H1 (cell line): ENCODE measurements around the gene PCID2. TPM values are rescaled to one million over a fixed set of nuclear protein-coding genes. Genes with fewer than 3 reads are reported as not detected.

Source experiments
- CTCF ChIA-PET: fragments of 300-600 bp; sonication (Branson Sonifier 250); formaldehyde crosslinking; loops from one replicate; lab custom pipeline; 2021; ENCODE audit not compliant: partially characterized antibody; lab: Charles Lee
- POLR2A ChIA-PET: fragments of 300-600 bp; sonication (Branson Sonifier 250); formaldehyde crosslinking; loops from one replicate; lab custom pipeline; 2021; ENCODE audit warnings: inconsistent platforms; ENCODE audit not compliant: partially characterized antibody; lab: Charles Lee
- DNase-seq, 2 experiments: peaks; one replicate each; pipeline versions ENCODE4 v3.0.0 to v3.0.0-alpha.2; 2010 to 2022; ENCODE audit warnings: low spot score in 2 of 2, low read depth in 1 of 2, mixed read lengths in 1 of 2
- FAIRE-seq: peaks from 2 replicates; lab custom pipeline; 2011; peaks lifted over from hg19 to GRCh38; lab: Jason Lieb, UNC
- H2AFZ ChIP-seq: 2 replicates; pipeline ENCODE4 v1.8.1; 2012; ENCODE audit warnings: low read length, inconsistent platforms
- H2AK5ac ChIP-seq: 2 replicates; pipeline ENCODE4 v1.6.1; 2013; ENCODE audit warnings: low read depth, low read length
- H2BK120ac ChIP-seq: replicated peaks from 2 replicates; pipeline ENCODE3; 2013; ENCODE audit warnings: low read depth, low read length, inconsistent platforms
- H2BK12ac ChIP-seq: 2 replicates; pipeline ENCODE4 v1.6.1; 2013; ENCODE audit warnings: low read depth, low read length
- H2BK15ac ChIP-seq: 2 replicates; pipeline ENCODE4 v1.6.1; 2013; ENCODE audit warnings: low read length
- H2BK20ac ChIP-seq: 2 replicates; pipeline ENCODE4 v1.6.1; 2013; ENCODE audit warnings: low read length
- H2BK5ac ChIP-seq: 2 replicates; pipeline ENCODE4 v1.6.1; 2013; ENCODE audit warnings: low read depth, low read length
- H3K14ac ChIP-seq: 2 replicates; pipeline ENCODE4 v1.6.1; 2013; ENCODE audit warnings: inconsistent platforms; ENCODE audit not compliant: insufficient read length
- H3K18ac ChIP-seq: 2 replicates; pipeline ENCODE4 v1.6.1; 2013; ENCODE audit warnings: low read length; ENCODE audit errors: extremely low read depth
- H3K23ac ChIP-seq: 2 replicates; pipeline ENCODE4 v1.6.1; 2013; ENCODE audit warnings: inconsistent platforms; ENCODE audit not compliant: insufficient read length
- H3K23me2 ChIP-seq: 2 replicates; pipeline ENCODE4 v1.6.1; 2013; ENCODE audit warnings: low read depth, low read length
- H3K27ac ChIP-seq: 2 replicates; pipeline ENCODE4 v1.6.1; 2011; ENCODE audit warnings: low read depth, low read length, inconsistent platforms
- H3K27me3 ChIP-seq, 4 experiments: replicated peaks in 1 of 4; 1 replicate in 1 of 4; 2 replicates in 3 of 4; pipeline versions ENCODE4 v1.6.1 to v1.8.1; 2011 to 2013; ENCODE audit warnings: low read length in 3 of 4, mild to moderate bottlenecking in 3 of 4, inconsistent platforms in 2 of 4, mixed read lengths in 2 of 4, moderate library complexity in 1 of 4; ENCODE audit not compliant: control insufficient read depth in 3 of 4, insufficient read depth in 3 of 4; ENCODE audit errors: extremely low read depth in 1 of 4
- H3K36me3 ChIP-seq, 4 experiments: 2 replicates each; pipeline versions ENCODE4 v1.6.1 to v1.8.1; 2011 to 2013; ENCODE audit warnings: mild to moderate bottlenecking in 4 of 4, low read length in 3 of 4, moderate library complexity in 2 of 4, control low read depth in 1 of 4, inconsistent platforms in 1 of 4; ENCODE audit not compliant: insufficient read depth in 4 of 4, control insufficient read depth in 2 of 4
- H3K4ac ChIP-seq: replicated peaks from 2 replicates; pipeline ENCODE3; 2013; ENCODE audit warnings: low read length, low read depth, mixed read lengths, inconsistent platforms; ENCODE audit not compliant: insufficient read length
- H3K4me1 ChIP-seq, 4 experiments: replicated peaks in 1 of 4; 1 replicate in 1 of 4; 2 replicates in 3 of 4; pipeline versions ENCODE4 v1.6.1 to v1.8.1; 2011 to 2013; ENCODE audit warnings: low read length in 3 of 4, inconsistent platforms in 2 of 4, mixed read lengths in 1 of 4; ENCODE audit not compliant: insufficient read depth in 4 of 4, control insufficient read depth in 3 of 4
- H3K4me2 ChIP-seq, 2 experiments: 2 replicates each; pipeline versions ENCODE4 v1.6.1 to v1.8.1; 2011 to 2013; ENCODE audit warnings: low read depth in 2 of 2, low read length in 2 of 2, control low read depth in 1 of 2, inconsistent platforms in 1 of 2, mild to moderate bottlenecking in 1 of 2; ENCODE audit not compliant: insufficient read depth in 1 of 2
- H3K4me3 ChIP-seq, 4 experiments: fragments of 200-600, 300-600 bp in 1 of 4; sonication (generic), shearing (Covaris generic), sonication (Bioruptor Twin) in 1 of 4; 2 replicates each; pipeline versions ENCODE4 v1.5.1 to v1.8.1; 2011 to 2016; ENCODE audit warnings: low read length in 4 of 4, low read depth in 3 of 4, control low read depth in 2 of 4, inconsistent platforms in 2 of 4, mild to moderate bottlenecking in 2 of 4, mixed read lengths in 1 of 4, moderate library complexity in 1 of 4; ENCODE audit not compliant: insufficient read depth in 2 of 4; ENCODE audit errors: extremely low read depth in 1 of 4
- H3K56ac ChIP-seq: replicated peaks from 2 replicates; pipeline ENCODE3; 2013; ENCODE audit warnings: low read depth, mild to moderate bottlenecking, mixed read lengths, low read length, inconsistent platforms; ENCODE audit not compliant: insufficient read length
- H3K79me1 ChIP-seq: 2 replicates; pipeline ENCODE4 v1.6.1; 2013; ENCODE audit warnings: low read depth, low read length, control low read depth
- H3K79me2 ChIP-seq, 2 experiments: 2 replicates each; pipeline versions ENCODE4 v1.6.1 to v1.8.1; 2012 to 2013; ENCODE audit warnings: low read length in 2 of 2, mild to moderate bottlenecking in 2 of 2, inconsistent platforms in 1 of 2; ENCODE audit not compliant: insufficient read depth in 2 of 2, control insufficient read depth in 1 of 2
- H3K9ac ChIP-seq, 4 experiments: replicated peaks in 1 of 4; 1 replicate in 1 of 4; 2 replicates in 3 of 4; pipeline versions ENCODE4 v1.6.1 to v1.8.1; 2011 to 2013; ENCODE audit warnings: low read depth in 3 of 4, low read length in 3 of 4, control low read depth in 2 of 4, mild to moderate bottlenecking in 2 of 4, moderate library complexity in 2 of 4, inconsistent platforms in 1 of 4; ENCODE audit errors: extremely low read depth in 1 of 4
- H3K9me3 ChIP-seq, 2 experiments: 2 replicates each; pipeline versions ENCODE4 v1.6.1 to v1.8.1; 2012 to 2013; ENCODE audit warnings: mild to moderate bottlenecking in 2 of 2, moderate library complexity in 2 of 2, control low read depth in 1 of 2, inconsistent platforms in 1 of 2, low read depth in 1 of 2, low read length in 1 of 2, mixed read lengths in 1 of 2; ENCODE audit not compliant: insufficient read depth in 2 of 2
- H4K20me1 ChIP-seq, 2 experiments: replicated peaks in 1 of 2; 2 replicates each; pipeline versions ENCODE3 to v1.8.1; 2011 to 2013; ENCODE audit warnings: inconsistent platforms in 2 of 2, low read length in 2 of 2, mild to moderate bottlenecking in 1 of 2; ENCODE audit not compliant: insufficient read depth in 2 of 2, control insufficient read depth in 1 of 2
- H4K5ac ChIP-seq: 2 replicates; pipeline ENCODE4 v1.6.1; 2013; ENCODE audit warnings: low read length, low read depth, mixed read lengths, inconsistent platforms; ENCODE audit not compliant: insufficient read length
- H4K8ac ChIP-seq: 2 replicates; pipeline ENCODE4 v1.8.0; 2013; ENCODE audit warnings: mild to moderate bottlenecking, moderate library complexity, low read length, inconsistent platforms; ENCODE audit not compliant: insufficient read depth; ENCODE audit errors: extremely low read depth
- H4K91ac ChIP-seq: replicated peaks from 2 replicates; pipeline ENCODE3; 2013; ENCODE audit warnings: low read length, mixed read lengths, inconsistent platforms; ENCODE audit not compliant: insufficient read length
- ATF3 ChIP-seq: IDR thresholded peaks from 2 replicates; pipeline ENCODE4 v1.6.1; 2011; ENCODE audit warnings: low read depth, mild to moderate bottlenecking, low read length; ENCODE audit not compliant: insufficient read depth
- CEBPB ChIP-seq: IDR thresholded peaks from 2 replicates; pipeline ENCODE4 v1.6.1; 2012; ENCODE audit warnings: low read depth, low read length
- CHD1 ChIP-seq: IDR thresholded peaks from 2 replicates; pipeline ENCODE4 v1.6.1; 2012; ENCODE audit warnings: low read depth, low read length, improper control_type of control experiment
- CTBP2 ChIP-seq: IDR thresholded peaks from 2 replicates; pipeline ENCODE4 v1.7.0; 2011; ENCODE audit warnings: borderline replicate concordance, mild to moderate bottlenecking, moderate library complexity, mixed read lengths, low read length; ENCODE audit not compliant: insufficient read depth, insufficient read length
- EP300 ChIP-seq, 2 experiments: IDR thresholded peaks; 1 replicate in 1 of 2; 2 replicates in 1 of 2; pipeline ENCODE4 v1.6.1; 2011 to 2012; ENCODE audit warnings: low read depth in 2 of 2, low read length in 2 of 2, mild to moderate bottlenecking in 2 of 2, borderline replicate concordance in 1 of 2, inconsistent platforms in 1 of 2, moderate library complexity in 1 of 2
- FOSL1 ChIP-seq: IDR thresholded peaks from 2 replicates; pipeline ENCODE4 v1.6.1; 2011; ENCODE audit warnings: mild to moderate bottlenecking, low read depth, low read length, moderate library complexity; ENCODE audit not compliant: insufficient read depth
- JUND ChIP-seq: IDR thresholded peaks from 2 replicates; pipeline ENCODE4 v1.6.1; 2011; ENCODE audit warnings: mild to moderate bottlenecking, improper control_type of control experiment, low read length
- MAFK ChIP-seq: IDR thresholded peaks from 2 replicates; pipeline ENCODE4 v1.6.1; 2012; ENCODE audit warnings: low read depth, mild to moderate bottlenecking, improper control_type of control experiment, low read length
- NRF1 ChIP-seq: IDR thresholded peaks from 2 replicates; pipeline ENCODE4 v1.6.1; 2011; ENCODE audit warnings: mild to moderate bottlenecking, low read depth, low read length, improper control_type of control experiment
- SIRT6 ChIP-seq: IDR thresholded peaks from one replicate; pipeline ENCODE4 v1.7.1; 2012; ENCODE audit warnings: low read length, inconsistent platforms
- ZNF274 ChIP-seq: IDR thresholded peaks from 2 replicates; pipeline ENCODE4 v1.7.0; 2012; ENCODE audit warnings: low read length, borderline replicate concordance; ENCODE audit errors: extremely low read depth
- WGBS, 2 experiments: shearing (Covaris generic) in 1 of 2; methylation state at CpG; one replicate each; pipeline versions ENCODE4 v1.1.6 to v1.1.7; 2013 to 2015; ENCODE audit warnings: low lambda C conversion rate in 2 of 2, mixed read lengths in 2 of 2, inconsistent platforms in 1 of 2, low coverage in 1 of 2, missing lambda C conversion rate in 1 of 2; ENCODE audit not compliant: insufficient replicate concordance in 2 of 2, insufficient coverage in 1 of 2, insufficient read length in 1 of 2; ENCODE audit errors: extremely low coverage in 1 of 2, missing lambda C conversion rate in 1 of 2; 5-methylcytosine and 5-hydroxymethylcytosine counted together
- polyA plus RNA-seq, 7 experiments: library from polyadenylated mRNA; depleted of rRNA in 3 of 7; stranded (reverse) in 5 of 7; unstranded in 2 of 7; fragments of >200 nt in 5 of 7; fragments of 200-250 nt in 2 of 7; gene quantifications; 1 replicate in 5 of 7; 2 replicates in 1 of 7; 4 replicates in 1 of 7; pipeline versions ENCODE4 v1.2.1 to v1.2.3, GENCODE V29; 2011 to 2013; ENCODE audit warnings: missing spikeins in 2 of 7, mixed read lengths in 2 of 7
- total RNA-seq: library from RNA; stranded (reverse); fragmentation: NEBNext Ultra II Directional; extraction: Animal tissue kit (Norgen Biotek cat#: 25700); gene quantifications from 2 replicates; pipeline ENCODE4 v1.2.1, GENCODE V29; 2021
- TF ChIP-seq, protein P1 (sequence below): IDR thresholded peaks from 2 replicates; pipeline ENCODE4 v1.6.1; 2012; ENCODE audit warnings: low read length, inconsistent platforms

Gene PCID2
- total and polyA plus RNA-seq, 2 of the 8 experiments (the other 6 are each of a cell fraction or from before 2014, with no cell fraction given), result 72.4 to 72.8 TPM

GRCh38 chr13:113176822-113177221 is 31.6 kb downstream of the PCID2 start:
- Histone ChIP-seq H3K23ac (no peak overlapping the region), H2AFZ (no peak overlapping the region), H2AK5ac (no peak overlapping the region), H3K14ac (no peak overlapping the region), H3K27me3 (no peaks in the 10 kb centered on the region), H3K27ac (no peak overlapping the region), H3K4me2 (no peak overlapping the region), H2BK12ac (no peak overlapping the region), H3K9me3 (no peaks in the 10 kb centered on the region), H3K4me3 (no peak overlapping the region), H4K8ac (no peak overlapping the region; the same call in 1 of the 2 replicates), H3K36me3 (peaks cover 19 to 75% (median 53%) of the 10 kb centered on the region in 4 experiments), H3K79me1 (no peaks in the 10 kb centered on the region), H3K18ac (no peak overlapping the region), H3K79me2 (no peaks in the 10 kb centered on the region), H4K20me1 (peaks cover 6 to 14% of the 10 kb centered on the region in 2 experiments), H4K5ac (no peak overlapping the region), H2BK20ac (no peak overlapping the region), H2BK120ac (no peak overlapping the region), H3K56ac (no peak overlapping the region), H3K9ac (no peak overlapping the region), H3K4ac (no peak overlapping the region), H3K23me2 (no peaks in the 10 kb centered on the region), H3K4me1 (peaks cover 0 to 10% (median 2%) of the 10 kb centered on the region in 4 experiments; a peak in 5 of 7 replicates), H2BK15ac (no peak overlapping the region), H4K91ac (no peak overlapping the region), H2BK5ac (no peak overlapping the region)
- ChIA-PET CTCF (interaction anchor here (0.7 kb wide), 1 partner anchor 126 kb away, joined by 3 read pairs; no protein-coding TSS in a partner anchor), POLR2A (interaction anchor here (1.0 kb wide), 1 partner anchor 55 kb away, joined by 3 read pairs; no protein-coding TSS in a partner anchor)
- FAIRE-seq (no peak), DNase-seq (no peak)
- 97% methylated on average over 14 of the region's 14 CpGs; no CpG with 5 or more reads in 1 of the 2 experiments for whole genome bisulfite sequencing, 2 experiments
- no peak for TF ChIP-seq MAFK
- no peak for TF ChIP-seq SIRT6
- TF ChIP-seq FOSL1, result no peak
- TF ChIP-seq, protein P1, sequence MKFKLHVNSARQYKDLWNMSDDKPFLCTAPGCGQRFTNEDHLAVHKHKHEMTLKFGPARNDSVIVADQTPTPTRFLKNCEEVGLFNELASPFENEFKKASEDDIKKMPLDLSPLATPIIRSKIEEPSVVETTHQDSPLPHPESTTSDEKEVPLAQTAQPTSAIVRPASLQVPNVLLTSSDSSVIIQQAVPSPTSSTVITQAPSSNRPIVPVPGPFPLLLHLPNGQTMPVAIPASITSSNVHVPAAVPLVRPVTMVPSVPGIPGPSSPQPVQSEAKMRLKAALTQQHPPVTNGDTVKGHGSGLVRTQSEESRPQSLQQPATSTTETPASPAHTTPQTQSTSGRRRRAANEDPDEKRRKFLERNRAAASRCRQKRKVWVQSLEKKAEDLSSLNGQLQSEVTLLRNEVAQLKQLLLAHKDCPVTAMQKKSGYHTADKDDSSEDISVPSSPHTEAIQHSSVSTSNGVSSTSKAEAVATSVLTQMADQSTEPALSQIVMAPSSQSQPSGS, result no peak
- TF ChIP-seq CEBPB, result no peak
- no peak for TF ChIP-seq NRF1
- no peak for TF ChIP-seq EP300 (IDR thresholded peaks at IDR 0.05; ENCODE audit: borderline replicate concordance in 1 of 2, low read depth in 2 of 2, low read length in 2 of 2)
- TF ChIP-seq CHD1, result no peak
- TF ChIP-seq ATF3, result no peak
- TF ChIP-seq JUND, result no peak
- TF ChIP-seq ZNF274, result no peak
- TF ChIP-seq CTBP2, result no peak
